Measurements from ENCODE around the gene CACNA1S. TPM values are rescaled to one million over a fixed set of nuclear protein-coding genes. Genes with fewer than 3 reads are reported as not detected.

The CACNA1S gene
- total RNA-seq, 1 donor from 2014 or later, result 0.11 TPM

DNA sequence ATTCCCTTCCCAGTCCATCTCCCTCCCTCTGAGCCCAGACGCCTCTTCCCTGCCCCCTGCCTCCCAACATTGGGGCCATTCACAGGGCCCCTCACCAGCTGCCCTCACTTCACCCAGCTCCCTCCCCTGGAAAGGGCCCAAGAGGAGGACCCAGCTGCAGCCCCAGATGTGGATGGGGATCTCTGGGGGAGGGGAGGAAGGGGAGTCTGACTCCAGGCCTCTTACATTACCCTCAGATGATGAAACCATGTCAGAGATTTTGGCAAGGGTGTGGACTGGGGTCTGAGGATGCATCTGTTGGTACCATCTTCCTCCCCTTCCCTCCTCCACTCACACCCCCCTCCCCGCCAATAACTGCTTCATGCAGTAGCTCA, 87.6 kb downstream of the CACNA1S start:
- H3K36me3 ChIP-seq, result no peaks in the 10 kb centered on the region
- no peak for TF ChIP-seq EZH2phosphoT487 (IDR thresholded peaks at IDR 0.05)
- TF ChIP-seq CTCF (IDR thresholded peaks at IDR 0.05), result no peak
- TF ChIP-seq EZH2 (IDR thresholded peaks at IDR 0.05), result no peak
- H3K79me2 ChIP-seq (ENCODE audit: low read depth), result peaks cover under 1% of the 10 kb centered on the region
- Mint-ChIP-seq H3K27me3 (ENCODE audit: insufficient read depth, low read depth) (peaks cover 18% of the 10 kb centered on the region), H3K9me3 (no peaks in the 10 kb centered on the region), H3K36me3 (no peaks in the 10 kb centered on the region), H3K27ac (no peak overlapping the region), H3K4me1 (peaks cover 62% of the 10 kb centered on the region), H3K4me3 (no peak overlapping the region)
- peaks cover 44% of the 10 kb centered on the region for H3K4me1 ChIP-seq
- no peak overlapping the region for H3K27ac ChIP-seq
- no peaks in the 10 kb centered on the region for H3K9me3 ChIP-seq (ENCODE audit: low read depth)
- no peak overlapping the region for H3K9ac ChIP-seq
- no peak overlapping the region for H2AFZ ChIP-seq (replicated peaks)
- H3K4me3 ChIP-seq, result no peak overlapping the region
- H4K20me1 ChIP-seq (ENCODE audit: low read depth), result peaks cover 24% of the 10 kb centered on the region
- peaks cover 9% of the 10 kb centered on the region for H3K27me3 ChIP-seq
- H3K4me2 ChIP-seq, result peak overlapping the region; percentile 87
- H3F3A ChIP-seq (ENCODE audit: low read depth), result peaks cover 32% of the 10 kb centered on the region
- DNase-seq (ENCODE audit: low spot score), result no peak

- Mint-ChIP-seq H3K27me3 (ENCODE audit: insufficient read depth, low read depth) (peaks cover 13% of the 10 kb centered on the region), H3K9me3 (no peaks in the 10 kb centered on the region), H3K27ac (no peak overlapping the region), H3K4me3 (peak overlapping the region; percentile 82), H3K4me1 (peaks cover 64% of the 10 kb centered on the region), H3K36me3 (no peaks in the 10 kb centered on the region)
- no peak overlapping the region for H2AFZ ChIP-seq (replicated peaks)
- TF ChIP-seq CTCF (IDR thresholded peaks at IDR 0.05) (no peak), EZH2phosphoT487 (IDR thresholded peaks at IDR 0.05) (no peak)
- peak; percentile 37 for DNase-seq (ENCODE audit: low spot score)
- peak overlapping the region; percentile 87 for H3K4me2 ChIP-seq
- peak overlapping the region; percentile 74 for H3K4me3 ChIP-seq
- no peaks in the 10 kb centered on the region for H3K9me3 ChIP-seq (ENCODE audit: low read depth)
- H3K79me2 ChIP-seq (ENCODE audit: low read depth), result peaks cover 6% of the 10 kb centered on the region
- H4K20me1 ChIP-seq (ENCODE audit: low read depth), result peaks cover 27% of the 10 kb centered on the region
- H3K4me1 ChIP-seq, result peaks cover 44% of the 10 kb centered on the region
- H3K27ac ChIP-seq, result no peak overlapping the region
- H3K9ac ChIP-seq, result no peak overlapping the region
- no peaks in the 10 kb centered on the region for H3K36me3 ChIP-seq
- peaks cover 34% of the 10 kb centered on the region for H3F3A ChIP-seq (ENCODE audit: low read depth)
- H3K27me3 ChIP-seq, result peaks cover 9% of the 10 kb centered on the region
Observed at GRCh38 chr1:201023920-201024624, 88.2 kb downstream of the CACNA1S start.

GRCh38 chr1:201023517-201023902, 88.7 kb downstream of the CACNA1S start, which contains the start of gene KIF21B:
Gene KIF21B (minus strand): TSS chr1:201023714. CDS start chr1:201023383, 331 bp downstream.
- Histone ChIP-seq H3K27ac (no peak within 1 kb of the TSS), H3K36me3 (no peaks in the 10 kb centered on the region), H3K27me3 (peaks cover 9% of the 10 kb centered on the region), H3F3A (ENCODE audit: low read depth) (peaks cover 34% of the 10 kb centered on the region), H3K9ac (no peak within 1 kb of the TSS), H3K4me2 (peak within 1 kb of the TSS; percentile 87), H4K20me1 (ENCODE audit: low read depth) (peaks cover 27% of the 10 kb centered on the region), H3K4me3 (peak within 1 kb of the TSS; percentile 74), H2AFZ (replicated peaks) (peak within 1 kb of the TSS; percentile 70), H3K79me2 (ENCODE audit: low read depth) (peaks cover 12% of the 10 kb centered on the region), H3K9me3 (ENCODE audit: low read depth) (no peaks in the 10 kb centered on the region), H3K4me1 (peaks cover 44% of the 10 kb centered on the region)
- Mint-ChIP-seq H3K4me1 (peaks cover 63% of the 10 kb centered on the region), H3K9me3 (no peaks in the 10 kb centered on the region), H3K4me3 (peak within 1 kb of the TSS; percentile 90), H3K27me3 (ENCODE audit: insufficient read depth, low read depth) (peaks cover 11% of the 10 kb centered on the region), H3K27ac (peak within 1 kb of the TSS; percentile 60), H3K36me3 (no peaks in the 10 kb centered on the region)
- DNase-seq (ENCODE audit: low spot score), result peak; percentile 96
- TF ChIP-seq EZH2 (IDR thresholded peaks at IDR 0.05) (no peak), CTCF (IDR thresholded peaks at IDR 0.05) (no peak), EZH2phosphoT487 (IDR thresholded peaks at IDR 0.05) (no peak)

Data from neural progenitor cell (in vitro differentiated cells).